OCI-LY3 (cell line): Measurements from ENCODE around the gene INTS2.

Experiments used
- CTCF ChIP-seq: fragments of 200-600, 300-600 bp; sonication (generic); IDR thresholded peaks from 2 replicates; pipeline ENCODE4 v1.5.1; 2014; ENCODE audit warnings: antibody characterized with exemption, low read length, low read depth
- EZH2phosphoT487 ChIP-seq: fragments of 200-600 bp; shearing (Covaris generic); IDR thresholded peaks from 2 replicates; pipeline ENCODE4 v1.6.1; 2018; ENCODE audit warnings: antibody characterized with exemption, mixed run types, low read depth

- no peak for TF ChIP-seq CTCF
- TF ChIP-seq EZH2phosphoT487, result no peak
Observed at GRCh38 chr17:61872099-61872498, 55.7 kb downstream of the INTS2 start.
